IMR-90 (cell line): Measurements from ENCODE around the gene SLC25A25. TPM values are rescaled to one million over a fixed set of nuclear protein-coding genes. Genes with fewer than 3 reads are reported as not detected.

ENCODE experiments used
- ATAC-seq: fragments of 200-7000 bp; cut with Tn5 transposase; 2 replicates; pipeline ENCODE4 v1.9.1; 2020; ENCODE audit warnings: low read depth, mild to moderate bottlenecking, moderate library complexity
- BruUV-seq: library from RNA; stranded (reverse); fragments of 400-500 nt; replicated peaks from 2 replicates; lab custom pipeline; 2021; lab: Mats Ljungman, UMichigan
- CTCF ChIA-PET: fragments of 300-600 bp; formaldehyde crosslinking; extraction: SDS; loops from one replicate; lab custom pipeline; 2021; ENCODE audit warnings: antibody characterized with exemption; lab: Yijun Ruan, JAX
- POLR2A ChIA-PET: fragments of 300-600 bp; sonication (Branson Sonifier 250); formaldehyde crosslinking; loops from one replicate; lab custom pipeline; 2022; ENCODE audit warnings: antibody characterized with exemption; ENCODE audit not compliant: unreplicated experiment; lab: Charles Lee
- DNase-seq: peaks from one replicate; pipeline ENCODE4 v3.0.0; 2013
- H2AFZ ChIP-seq: replicated peaks from 2 replicates; pipeline ENCODE3; 2013; ENCODE audit warnings: low read length, mild to moderate bottlenecking; ENCODE audit not compliant: poor library complexity
- H2AK5ac ChIP-seq: 2 replicates; pipeline ENCODE4 v1.6.1; 2013; ENCODE audit warnings: low read depth, low read length, inconsistent platforms
- H2AK9ac ChIP-seq: replicated peaks from 2 replicates; pipeline ENCODE3; 2013; ENCODE audit warnings: mild to moderate bottlenecking, low read depth, low read length, moderate library complexity; ENCODE audit not compliant: poor library complexity
- H2BK120ac ChIP-seq: 2 replicates; pipeline ENCODE4 v1.6.1; 2013; ENCODE audit warnings: low read depth, low read length, inconsistent platforms
- H2BK15ac ChIP-seq: 3 replicates; pipeline ENCODE4 v1.6.1; 2013; ENCODE audit warnings: low read depth, low read length, inconsistent platforms
- H2BK20ac ChIP-seq: 2 replicates; pipeline ENCODE4 v1.6.1; 2013; ENCODE audit warnings: low read depth, mild to moderate bottlenecking, inconsistent platforms, low read length, moderate library complexity
- H2BK5ac ChIP-seq: 2 replicates; pipeline ENCODE4 v1.6.1; 2013; ENCODE audit warnings: mild to moderate bottlenecking, low read depth, low read length, inconsistent platforms; ENCODE audit not compliant: poor library complexity, severe bottlenecking
- H3K14ac ChIP-seq: replicated peaks from 2 replicates; pipeline ENCODE4 v1.6.1; 2013; ENCODE audit warnings: low read depth, low read length, inconsistent platforms
- H3K18ac ChIP-seq: 2 replicates; pipeline ENCODE4 v1.6.1; 2013; ENCODE audit warnings: low read depth, low read length, control low read depth
- H3K23ac ChIP-seq: 2 replicates; pipeline ENCODE4 v1.6.1; 2013; ENCODE audit warnings: low read depth, low read length, inconsistent platforms
- H3K27ac ChIP-seq: 2 replicates; pipeline ENCODE4 v1.5.1; 2013; ENCODE audit warnings: mild to moderate bottlenecking, control low read depth, low read length; ENCODE audit not compliant: insufficient read depth
- H3K27me3 ChIP-seq: 2 replicates; pipeline ENCODE4 v1.6.1; 2013; ENCODE audit warnings: low read length; ENCODE audit not compliant: control insufficient read depth, insufficient read depth
- H3K36me3 ChIP-seq: 2 replicates; pipeline ENCODE4 v1.6.1; 2013; ENCODE audit warnings: low read length, mixed read lengths; ENCODE audit not compliant: control insufficient read depth, insufficient read depth
- H3K4ac ChIP-seq: 2 replicates; pipeline ENCODE4 v1.6.1; 2013; ENCODE audit warnings: low read depth, low read length, inconsistent platforms
- H3K4me1 ChIP-seq: 2 replicates; pipeline ENCODE4 v1.6.1; 2013; ENCODE audit warnings: low read length, mixed read lengths; ENCODE audit not compliant: control insufficient read depth, insufficient read depth
- H3K4me2 ChIP-seq: 2 replicates; pipeline ENCODE4 v1.6.1; 2013; ENCODE audit warnings: low read depth, mild to moderate bottlenecking, control low read depth, low read length, moderate library complexity
- H3K4me3 ChIP-seq: 2 replicates; pipeline ENCODE4 v1.5.1; 2013; ENCODE audit warnings: low read depth, mild to moderate bottlenecking, control low read depth, low read length, moderate library complexity; ENCODE audit not compliant: insufficient read depth
- H3K56ac ChIP-seq: 2 replicates; pipeline ENCODE4 v1.6.1; 2013; ENCODE audit warnings: low read length, inconsistent platforms; ENCODE audit not compliant: insufficient read depth; ENCODE audit errors: extremely low read depth
- H3K79me1 ChIP-seq, 2 experiments: 2 replicates each; pipeline ENCODE4 v1.6.1; 2013; ENCODE audit warnings: low read length in 2 of 2, inconsistent platforms in 1 of 2, low read depth in 1 of 2
- H3K9ac ChIP-seq: 2 replicates; pipeline ENCODE4 v1.6.1; 2013; ENCODE audit warnings: low read depth, low read length, control low read depth
- H3K9me1 ChIP-seq: 2 replicates; pipeline ENCODE4 v1.6.1; 2013; ENCODE audit warnings: low read length, inconsistent platforms; ENCODE audit not compliant: insufficient read depth
- H3K9me3 ChIP-seq: 2 replicates; pipeline ENCODE4 v1.6.1; 2013; ENCODE audit warnings: low read length; ENCODE audit not compliant: control insufficient read depth, insufficient read depth
- H4K20me1 ChIP-seq: 2 replicates; pipeline ENCODE4 v1.6.1; 2013; ENCODE audit warnings: low read length, inconsistent platforms; ENCODE audit not compliant: insufficient read depth
- H4K5ac ChIP-seq: 2 replicates; pipeline ENCODE4 v1.6.1; 2013; ENCODE audit warnings: mild to moderate bottlenecking, low read depth, low read length, control low read depth
- H4K8ac ChIP-seq, 2 experiments: 2 replicates each; pipeline ENCODE4 v1.6.1; 2013; ENCODE audit warnings: low read depth in 2 of 2, low read length in 2 of 2, control low read depth in 1 of 2, inconsistent platforms in 1 of 2
- H4K91ac ChIP-seq: 2 replicates; pipeline ENCODE4 v1.6.1; 2013; ENCODE audit warnings: low read depth, low read length, inconsistent platforms; ENCODE audit not compliant: insufficient read depth
- BHLHE40 ChIP-seq: fragments of 150-350 bp; IDR thresholded peaks from 2 replicates; pipeline ENCODE4 v1.6.1; 2016; ENCODE audit warnings: mild to moderate bottlenecking, low read depth, low read length
- CEBPB ChIP-seq: IDR thresholded peaks from 2 replicates; pipeline ENCODE4 v1.6.1; 2012; ENCODE audit warnings: low read depth, low read length, improper control_type of control experiment
- CHD1 ChIP-seq: IDR thresholded peaks from 2 replicates; pipeline ENCODE4 v1.6.1; 2012; ENCODE audit warnings: low read depth, low read length, improper control_type of control experiment
- FOS ChIP-seq: fragments of 150-350 bp; IDR thresholded peaks from 2 replicates; pipeline ENCODE4 v1.6.1; 2016; ENCODE audit warnings: low read depth, low read length
- MAFK ChIP-seq: IDR thresholded peaks from 2 replicates; pipeline ENCODE4 v1.6.1; 2012; ENCODE audit warnings: low read depth, low read length, improper control_type of control experiment
- MAZ ChIP-seq: IDR thresholded peaks from 2 replicates; pipeline ENCODE4 v1.6.1; 2012; ENCODE audit warnings: low read depth, mild to moderate bottlenecking, low read length, improper control_type of control experiment, moderate library complexity, borderline replicate concordance
- NFE2L2 ChIP-seq: fragments of 150-350 bp; IDR thresholded peaks from 2 replicates; pipeline ENCODE4 v1.6.1; 2016; ENCODE audit warnings: low read depth, mild to moderate bottlenecking, low read length
- POLR2A ChIP-seq: IDR thresholded peaks from 2 replicates; pipeline ENCODE4 v1.6.1; 2012; ENCODE audit warnings: mild to moderate bottlenecking, low read depth, low read length
- RAD21 ChIP-seq: IDR thresholded peaks from 2 replicates; pipeline ENCODE4 v1.6.1; 2012; ENCODE audit warnings: low read length, improper control_type of control experiment
- RFX5 ChIP-seq: IDR thresholded peaks from 2 replicates; pipeline ENCODE4 v1.8.0; 2012; ENCODE audit warnings: low read depth, mild to moderate bottlenecking, low read length, moderate library complexity
- SMC3 ChIP-seq: fragments of 150-350 bp; IDR thresholded peaks from 2 replicates; pipeline ENCODE4 v1.6.1; 2016; ENCODE audit warnings: low read depth, mild to moderate bottlenecking, antibody characterized with exemption, low read length, moderate library complexity
- WGBS, 2 experiments: methylation state at CpG; one replicate each; pipeline versions ENCODE4 v1.1.5 to v1.1.7; 2013; ENCODE audit warnings: missing lambda C conversion rate in 2 of 2; ENCODE audit not compliant: insufficient read length in 1 of 2; ENCODE audit errors: extremely low coverage in 2 of 2; 5-methylcytosine and 5-hydroxymethylcytosine counted together
- dilution Hi-C: fragments of 300-500 bp; cut with HindIII; formaldehyde crosslinking; loops from one replicate; pipeline ENCODE4 v1.14.3; 2018; ENCODE audit warnings: low sequenced_read_pairs; ENCODE audit not compliant: unreplicated experiment
- in situ Hi-C: fragments of 300-500 bp; cut with MboI; formaldehyde crosslinking; loops from 3 replicates; pipeline ENCODE4 v1.14.3; 2019; ENCODE audit warnings: low sequenced_read_pairs, inconsistent platforms, mixed read lengths
- intact Hi-C: fragments of 100-400 bp; cut with micrococcal nuclease; formaldehyde crosslinking; loops from 2 replicates; pipeline ENCODE4 v1.10.0; 2022
- polyA plus RNA-seq, 3 experiments: library from polyadenylated mRNA; depleted of rRNA; stranded (reverse); fragments of >200 nt; gene quantifications; 2 replicates each; pipeline ENCODE4 v1.2.3, GENCODE V29; 2012; ENCODE audit warnings: low replicate concordance in 1 of 3
- total RNA-seq: library from RNA; depleted of rRNA; stranded (reverse); fragments of >200 nt; gene quantifications from 2 replicates; pipeline ENCODE4 v1.2.3, GENCODE V29; 2012
- TF ChIP-seq, protein P1 (sequence below): fragments of 150-350 bp; IDR thresholded peaks from 2 replicates; pipeline ENCODE4 v1.6.1; 2016; ENCODE audit warnings: low read depth, mild to moderate bottlenecking, low read length, moderate library complexity, borderline replicate concordance
- TF ChIP-seq, protein P2 (sequence below): fragments of 150-350 bp; IDR thresholded peaks from 2 replicates; pipeline ENCODE4 v1.6.1; 2017; ENCODE audit warnings: mild to moderate bottlenecking, antibody characterized with exemption, low read length, low read depth

The SLC25A25 gene
- total and polyA plus RNA-seq, 2 of the 4 experiments (the other 2 are of a cell fraction) = 14.0 to 17.9 TPM

DNA sequence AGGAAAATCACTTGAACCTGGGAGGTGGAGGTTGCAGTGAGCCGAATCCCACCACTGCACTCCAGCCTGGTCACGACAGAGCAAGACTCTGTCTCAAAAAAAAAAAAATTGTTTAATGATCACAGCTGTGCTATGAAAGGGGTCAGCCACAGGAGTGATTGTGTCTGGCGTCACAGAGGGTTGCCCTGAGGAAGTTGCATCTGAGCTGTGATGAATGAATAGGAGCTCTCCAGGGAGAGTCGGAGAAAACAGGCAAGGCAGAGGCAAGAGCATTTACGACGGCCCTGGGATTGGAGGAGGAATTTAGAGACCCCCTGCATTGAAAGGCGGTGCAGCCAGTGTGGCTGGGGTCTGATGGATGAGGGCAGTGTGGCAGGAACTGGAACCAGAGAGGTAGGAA is 26.0 kb upstream of the SLC25A25 start:
- dilution Hi-C loops = no loop called here
- Histone ChIP-seq H4K20me1 (no peaks in the 10 kb centered on the region), H3K27ac (no peak overlapping the region), H2BK5ac (no peak overlapping the region), H3K36me3 (no peaks in the 10 kb centered on the region), H3K9me3 (no peaks in the 10 kb centered on the region), H2BK20ac (no peak overlapping the region), H3K9me1 (no peaks in the 10 kb centered on the region), H3K4ac (no peak overlapping the region), H3K27me3 (peaks cover 4% of the 10 kb centered on the region), H4K8ac (no peak overlapping the region), H2AK5ac (no peak overlapping the region), H3K4me1 (no peaks in the 10 kb centered on the region; the same call in 1 of the 2 replicates), H3K9ac (no peak overlapping the region), H3K4me3 (no peak overlapping the region), H2AFZ (no peak overlapping the region), H3K14ac (no peak overlapping the region), H2BK15ac (no peak overlapping the region), H3K79me1 (no peaks in the 10 kb centered on the region), H4K91ac (no peak overlapping the region), H4K5ac (no peak overlapping the region), H3K4me2 (no peak overlapping the region), H3K56ac (no peak overlapping the region), H2AK9ac (no peak overlapping the region), H2BK120ac (no peak overlapping the region), H3K23ac (no peak overlapping the region), H3K18ac (no peak overlapping the region)
- POLR2A ChIA-PET = no interaction called here
- intact Hi-C loops = no loop called here
- CTCF ChIA-PET = interaction anchor here (0.6 kb wide), 1 partner anchor 35 kb away, joined by 7 read pairs; no protein-coding TSS in a partner anchor
- TF ChIP-seq SMC3 (no peak), CEBPB (no peak), MAFK (no peak), POLR2A (no peak), RFX5 (no peak), FOS (no peak), RAD21 (no peak), CHD1 (no peak), NFE2L2 (no peak), MAZ (no peak), BHLHE40 (no peak)
- TF ChIP-seq, protein P1, sequence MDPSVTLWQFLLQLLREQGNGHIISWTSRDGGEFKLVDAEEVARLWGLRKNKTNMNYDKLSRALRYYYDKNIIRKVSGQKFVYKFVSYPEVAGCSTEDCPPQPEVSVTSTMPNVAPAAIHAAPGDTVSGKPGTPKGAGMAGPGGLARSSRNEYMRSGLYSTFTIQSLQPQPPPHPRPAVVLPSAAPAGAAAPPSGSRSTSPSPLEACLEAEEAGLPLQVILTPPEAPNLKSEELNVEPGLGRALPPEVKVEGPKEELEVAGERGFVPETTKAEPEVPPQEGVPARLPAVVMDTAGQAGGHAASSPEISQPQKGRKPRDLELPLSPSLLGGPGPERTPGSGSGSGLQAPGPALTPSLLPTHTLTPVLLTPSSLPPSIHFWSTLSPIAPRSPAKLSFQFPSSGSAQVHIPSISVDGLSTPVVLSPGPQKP = no peak
- TF ChIP-seq, protein P2, sequence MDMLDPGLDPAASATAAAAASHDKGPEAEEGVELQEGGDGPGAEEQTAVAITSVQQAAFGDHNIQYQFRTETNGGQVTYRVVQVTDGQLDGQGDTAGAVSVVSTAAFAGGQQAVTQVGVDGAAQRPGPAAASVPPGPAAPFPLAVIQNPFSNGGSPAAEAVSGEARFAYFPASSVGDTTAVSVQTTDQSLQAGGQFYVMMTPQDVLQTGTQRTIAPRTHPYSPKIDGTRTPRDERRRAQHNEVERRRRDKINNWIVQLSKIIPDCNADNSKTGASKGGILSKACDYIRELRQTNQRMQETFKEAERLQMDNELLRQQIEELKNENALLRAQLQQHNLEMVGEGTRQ = no peak
- no TSS peak for BruUV-seq
- DNase-seq = no peak
- ATAC-seq = no peak
- in situ Hi-C loops = no loop called here
- WGBS, 2 experiments = 40% methylated on average over 5 of the region's 7 CpGs; no CpG with 5 or more reads in 1 of the 2 experiments
